ENCODE results near the gene CORO6. TPM values are rescaled to one million over a fixed set of nuclear protein-coding genes. Genes with fewer than 3 reads are reported as not detected.

CORO6 gene
- total RNA-seq, 3 donors from 2014 or later = 1.2 to 21.3 (median 2.5) TPM

- no peaks in the 10 kb centered on the region for H3K36me3 ChIP-seq (ENCODE audit: low read depth)
- peaks cover 48% of the 10 kb centered on the region for H3K4me1 ChIP-seq (ENCODE audit: low read depth)
- no peak overlapping the region for H3K4me3 ChIP-seq
- intact Hi-C loops (cut with DNase I, micrococcal nuclease) = no loop called here
- DNase-seq (peak; percentile 22 to 64 (median 52)), ATAC-seq (no peak)
- no peaks in the 10 kb centered on the region for H3K9me3 ChIP-seq
- TF ChIP-seq CTCF (IDR thresholded peaks at IDR 0.05) = no peak
These were observed 6.2 kb downstream of the CORO6 start for GRCh38 chr17:29616300-29617048.

- no peak for TF ChIP-seq CTCF (IDR thresholded peaks at IDR 0.05)
- ATAC-seq = peak; percentile 77
- peak; percentile 90 to 93 (median 91) for DNase-seq
- H3K9me3 ChIP-seq = no peaks in the 10 kb centered on the region
- no peaks in the 10 kb centered on the region for H3K36me3 ChIP-seq (ENCODE audit: low read depth)
- intact Hi-C loops (cut with DNase I, micrococcal nuclease) = no loop called here
- H3K4me1 ChIP-seq (ENCODE audit: low read depth) = peaks cover 48% of the 10 kb centered on the region
- H3K4me3 ChIP-seq = peak overlapping the region; percentile 1
These were observed 7.0 kb downstream of the CORO6 start for GRCh38 chr17:29615492-29616299.

- no peaks in the 10 kb centered on the region for H3K36me3 ChIP-seq (ENCODE audit: low read depth)
- H3K4me3 ChIP-seq = no peak overlapping the region
- H3K9me3 ChIP-seq = no peaks in the 10 kb centered on the region
- peak; percentile 14 for ATAC-seq
- intact Hi-C loops (cut with DNase I, micrococcal nuclease) = no loop called here
- H3K4me1 ChIP-seq (ENCODE audit: low read depth) = peaks cover 48% of the 10 kb centered on the region
- TF ChIP-seq CTCF (IDR thresholded peaks at IDR 0.05) = no peak
- peak; percentile 51 to 80 (median 63) for DNase-seq
These were observed 7.7 kb downstream of the CORO6 start for GRCh38 chr17:29615048-29615385.

DNA sequence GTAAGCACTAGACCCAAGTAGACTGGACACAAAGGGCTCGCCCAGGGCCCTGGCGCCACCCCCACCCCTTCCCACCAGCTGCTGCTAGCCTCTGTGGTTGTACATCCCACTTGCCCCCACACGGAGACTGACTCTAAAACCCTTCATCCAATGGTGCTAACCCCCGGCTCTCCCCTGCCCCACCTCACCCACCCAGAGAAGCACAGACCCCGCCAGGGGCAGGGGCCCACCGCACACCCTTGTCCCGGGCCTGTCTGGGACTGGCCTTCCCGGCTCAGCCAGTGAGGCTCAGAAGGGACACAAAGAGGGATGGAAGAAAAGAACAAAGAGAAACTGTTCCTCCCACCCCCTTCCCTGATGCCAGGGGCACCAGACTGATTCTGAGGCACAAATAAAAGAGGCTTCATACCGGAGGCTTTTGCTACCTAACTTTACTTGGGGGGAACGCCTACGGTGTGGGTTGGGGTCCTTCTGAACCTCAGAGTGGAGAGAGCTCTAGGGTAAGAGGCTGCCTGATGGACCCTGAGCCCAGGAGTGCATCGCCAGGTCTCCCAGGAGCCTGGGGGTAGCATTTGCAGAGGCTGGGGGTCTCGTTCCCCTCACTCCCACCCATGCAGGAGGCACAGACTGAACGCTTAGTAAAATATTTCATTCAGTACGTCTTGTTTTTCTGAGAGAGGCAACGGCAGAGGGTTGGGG lies 8.2 kb downstream of the CORO6 start:
- Histone ChIP-seq H3K9me3 (no peaks in the 10 kb centered on the region), H3K4me1 (ENCODE audit: low read depth) (peaks cover 48% of the 10 kb centered on the region), H3K4me3 (no peak overlapping the region), H3K36me3 (ENCODE audit: low read depth) (no peaks in the 10 kb centered on the region)
- TF ChIP-seq CTCF (IDR thresholded peaks at IDR 0.05) = no peak
- intact Hi-C loops (cut with DNase I, micrococcal nuclease) = no loop called here
- DNase-seq = no peak
- ATAC-seq = no peak

DNA sequence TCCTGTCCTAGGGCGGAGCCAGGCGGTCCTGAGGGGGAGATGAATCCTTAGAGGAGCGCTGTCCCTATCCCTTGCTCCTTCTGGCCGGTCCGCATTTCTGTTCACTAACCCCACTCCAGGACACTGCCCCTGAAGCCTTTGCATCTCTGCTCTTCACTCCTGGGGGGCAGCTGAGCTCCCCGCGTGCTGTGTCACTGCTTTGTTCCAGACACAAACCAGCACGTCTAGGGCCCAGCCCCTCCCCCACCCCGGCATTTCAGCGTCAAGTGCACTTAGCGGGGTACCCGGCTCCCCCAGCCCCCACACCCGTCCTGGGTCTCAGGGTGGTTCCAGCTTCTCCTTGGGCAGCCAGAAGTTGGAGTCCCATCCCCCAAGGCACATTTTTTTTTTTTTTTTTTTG lies 8.9 kb downstream of the CORO6 start:
- intact Hi-C loops (cut with DNase I, micrococcal nuclease) = no loop called here
- Histone ChIP-seq H3K4me1 (ENCODE audit: low read depth) (peaks cover 48% of the 10 kb centered on the region), H3K9me3 (no peaks in the 10 kb centered on the region), H3K36me3 (ENCODE audit: low read depth) (no peaks in the 10 kb centered on the region), H3K4me3 (no peak overlapping the region)
- DNase-seq = peak in 2 of 3 donors; percentile 20 to 56
- no peak for TF ChIP-seq CTCF (IDR thresholded peaks at IDR 0.05)
- ATAC-seq = no peak

Measured in mucosa of descending colon (tissue), 3 donors.